ENCODE measurements around the gene GPR142. TPM values are rescaled to one million over a fixed set of nuclear protein-coding genes. Genes with fewer than 3 reads are reported as not detected.
"Not testable (repeated sequence)": the region's sequence is repeated elsewhere in the genome, so short reads cannot be mapped to it uniquely, and the experiment has no call there.

The GPR142 gene
- total and polyA plus RNA-seq, 2 donors (not counting 3 experiments of a cell fraction or from before 2014, with no cell fraction given), result not detected

- ChIA-PET CTCF (interaction anchor here (0.7 kb wide), 1 partner anchor 37 kb away, joined by 3 read pairs; no protein-coding TSS in a partner anchor), POLR2A (no interaction called here)
- DNase-seq (ENCODE audit: low read depth, low spot score) (no peak), FAIRE-seq (no peak)
- H3K9me3 ChIP-seq (replicated peaks; ENCODE audit: control insufficient read depth, insufficient read depth, low read length), result no peaks in the 10 kb centered on the region
- no TSS peak for BruUV-seq (replicated peaks)
- H3K4me3 ChIP-seq (replicated peaks in 1 of 3; ENCODE audit: insufficient read depth in 1 of 3, low read depth in 1 of 3, low read length in 3 of 3), result no peak overlapping the region
- H3K9ac ChIP-seq (replicated peaks; ENCODE audit: extremely low read depth, insufficient read depth, low read length), result no peak overlapping the region
- H3K4me1 ChIP-seq (ENCODE audit: control insufficient read depth, extremely low read depth, insufficient read depth, low read length), result no peaks in the 10 kb centered on the region
- intact Hi-C loops (cut with micrococcal nuclease) (no loop called here), dilution Hi-C loops (cut with MboI; ENCODE audit: extremely low pct_ligation_motif_present, low sequenced_read_pairs) (no loop called here)
- no peaks in the 10 kb centered on the region for H3K36me3 ChIP-seq (ENCODE audit: control insufficient read depth in 2 of 2, extremely low read depth in 1 of 2, insufficient read depth in 2 of 2, low read length in 2 of 2)
- H3K9me1 ChIP-seq (replicated peaks; ENCODE audit: control insufficient read depth, extremely low read depth, insufficient read depth, low read length), result no peaks in the 10 kb centered on the region
- H4K20me1 ChIP-seq (replicated peaks; ENCODE audit: control insufficient read depth, extremely low read depth, insufficient read depth, low read length), result no peaks in the 10 kb centered on the region
- no peaks in the 10 kb centered on the region for H3K27me3 ChIP-seq (ENCODE audit: control insufficient read depth in 2 of 2, insufficient read depth in 2 of 2, low read length in 2 of 2)
- H3K79me2 ChIP-seq (ENCODE audit: control insufficient read depth, insufficient read depth, low read length), result no peaks in the 10 kb centered on the region
- H3K27ac ChIP-seq (ENCODE audit: insufficient read depth, low read depth, low read length), result no peak overlapping the region
- H2AFZ ChIP-seq (ENCODE audit: low read depth, low read length), result no peak overlapping the region
- TF ChIP-seq EZH2 (IDR thresholded peaks at IDR 0.05; ENCODE audit: borderline replicate concordance, low read depth, low read length, severe bottlenecking) (no peak), POLR2A (IDR thresholded peaks at IDR 0.05; ENCODE audit: low read depth, low read length) (no peak), GATA2 (IDR thresholded peaks at IDR 0.05; ENCODE audit: insufficient read depth, insufficient read length, low read depth, low read length) (no peak), POLR2AphosphoS5 (IDR thresholded peaks at IDR 0.05; ENCODE audit: insufficient read depth, low read depth, low read length) (no peak), JUN (IDR thresholded peaks at IDR 0.05; ENCODE audit: borderline replicate concordance, insufficient read depth, insufficient read length, low read depth) (no peak), FOS (IDR thresholded peaks at IDR 0.05; ENCODE audit: borderline replicate concordance, insufficient read depth, low read length) (no peak), MAX (IDR thresholded peaks at IDR 0.05; ENCODE audit: insufficient read depth, insufficient read length) (no peak), MYC (IDR thresholded peaks at IDR 0.05; ENCODE audit: low read depth, low read length) (no peak), CTCF (IDR thresholded peaks at IDR 0.05; ENCODE audit: extremely low read depth in 1 of 2, insufficient read depth in 1 of 2, low read depth in 1 of 2, low read length in 2 of 2) (no peak)
- H3K4me2 ChIP-seq (ENCODE audit: insufficient read depth, low read length), result no peak overlapping the region
Observed at GRCh38 chr17:74404789-74405188, 37.5 kb downstream of the GPR142 start.

- H3K4me2 ChIP-seq (ENCODE audit: insufficient read depth, low read length); H3K27ac ChIP-seq (ENCODE audit: insufficient read depth, low read depth, low read length); H3K79me2 ChIP-seq (ENCODE audit: control insufficient read depth, insufficient read depth, low read length); H3K4me1 ChIP-seq (ENCODE audit: control insufficient read depth, extremely low read depth, insufficient read depth, low read length); POLR2A ChIA-PET; dilution Hi-C loops (cut with MboI; ENCODE audit: extremely low pct_ligation_motif_present, low sequenced_read_pairs); FAIRE-seq; H3K27me3 ChIP-seq (ENCODE audit: control insufficient read depth in 2 of 2, insufficient read depth in 2 of 2, low read length in 2 of 2); H4K20me1 ChIP-seq (replicated peaks; ENCODE audit: control insufficient read depth, extremely low read depth, insufficient read depth, low read length); DNase-seq (ENCODE audit: low read depth, low spot score); intact Hi-C loops (cut with micrococcal nuclease); BruUV-seq (replicated peaks); H3K9me3 ChIP-seq (replicated peaks; ENCODE audit: control insufficient read depth, insufficient read depth, low read length); H3K9ac ChIP-seq (replicated peaks; ENCODE audit: extremely low read depth, insufficient read depth, low read length); H3K4me3 ChIP-seq (replicated peaks in 1 of 3; ENCODE audit: insufficient read depth in 1 of 3, low read depth in 1 of 3, low read length in 3 of 3); H3K9me1 ChIP-seq (replicated peaks; ENCODE audit: control insufficient read depth, extremely low read depth, insufficient read depth, low read length); H2AFZ ChIP-seq (ENCODE audit: low read depth, low read length); H3K36me3 ChIP-seq (ENCODE audit: control insufficient read depth in 2 of 2, extremely low read depth in 1 of 2, insufficient read depth in 2 of 2, low read length in 2 of 2): not testable (repeated sequence)
- CTCF ChIA-PET, result interaction anchor here (0.7 kb wide), 1 partner anchor 37 kb away, joined by 3 read pairs; no protein-coding TSS in a partner anchor
Observed at GRCh38 chr17:74405311-74405710, 38.0 kb downstream of the GPR142 start.
